Measurements from ENCODE around the gene MOGAT2.
A peak's percentile ranks its signal among the peaks of the same experiment; 100 is the strongest.

MOGAT2 gene

GRCh38 chr11:75717608-75718418 lies at the start of gene MOGAT2:
Gene MOGAT2, plus strand, starts transcription at chr11:75717838. Its CDS starts 51 bp downstream, at chr11:75717889.
- peak; percentile 31 for DNase-seq

- peak; percentile 66 for DNase-seq
Observed at GRCh38 chr11:75668451-75669297, 49.0 kb upstream of the MOGAT2 start, which contains the start of gene MAP6. Gene MAP6, minus strand, starts transcription at chr11:75669038. Its CDS starts 669 bp downstream, at chr11:75668369.

DNA sequence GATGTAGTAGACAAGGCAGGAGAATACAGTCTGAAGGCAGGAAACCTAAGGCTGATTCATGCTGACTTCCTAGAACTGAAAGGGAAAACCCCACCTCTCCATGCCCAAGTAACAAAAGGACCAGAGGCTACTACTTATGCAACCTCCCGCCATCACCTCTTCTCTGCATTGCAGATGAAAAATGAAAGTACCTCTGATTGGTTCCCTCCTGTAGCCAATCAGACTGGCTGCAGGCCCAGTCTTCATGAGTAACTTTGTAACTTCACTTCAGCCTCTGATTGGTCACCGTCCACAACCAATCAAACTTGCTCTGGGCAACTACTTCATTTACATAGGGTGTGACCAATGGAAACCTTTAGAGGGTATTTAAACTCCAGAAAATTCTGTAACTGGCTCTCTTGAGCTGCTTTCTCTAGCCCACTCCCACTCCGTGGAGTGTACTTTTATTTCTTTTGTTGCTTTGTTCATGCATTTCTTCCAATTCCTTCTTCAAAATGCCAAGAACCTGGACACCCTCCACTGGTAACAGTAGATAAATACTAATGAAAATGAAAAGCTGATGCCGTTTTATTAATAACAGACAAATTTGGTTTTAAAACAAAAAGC lies 43.6 kb upstream of the MOGAT2 start:
- peak; percentile 62 for DNase-seq

- no peak for DNase-seq
Observed at GRCh38 chr11:75677275-75677674, 40.4 kb upstream of the MOGAT2 start.

- no peak for DNase-seq
Observed at GRCh38 chr11:75677909-75678308, 39.7 kb upstream of the MOGAT2 start.

DNA sequence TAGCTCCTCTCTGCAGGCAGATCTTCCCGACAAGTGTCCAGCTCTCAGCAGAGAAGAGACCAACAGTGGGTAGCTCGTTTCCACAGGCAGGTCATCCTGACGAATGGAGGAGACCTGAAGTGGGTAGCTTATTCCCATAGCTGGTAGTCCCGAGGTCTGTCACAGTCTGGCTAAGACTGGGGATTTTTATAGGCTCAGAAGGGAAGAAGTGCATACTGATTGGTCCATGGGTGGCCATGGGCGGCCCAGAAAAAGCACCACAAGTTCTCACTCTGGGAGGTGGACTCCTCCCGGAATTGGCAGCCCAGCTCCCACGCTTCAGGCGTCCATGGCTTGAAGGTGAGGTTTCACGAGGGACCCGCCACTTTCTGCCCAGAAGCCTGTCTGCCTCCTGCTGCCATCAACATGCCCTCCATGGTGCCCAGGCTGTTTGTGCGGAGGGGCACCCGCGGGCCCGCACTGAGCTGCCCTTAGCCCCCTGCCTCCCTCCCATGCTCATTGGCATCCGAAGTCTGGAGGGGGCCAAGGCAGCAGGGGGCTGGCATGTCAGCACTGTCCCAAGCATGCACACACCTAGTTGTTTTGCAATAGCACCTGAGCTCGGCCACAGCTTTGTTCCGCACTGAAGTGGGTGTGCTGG lies 38.9 kb upstream of the MOGAT2 start:
- DNase-seq = no peak

- DNase-seq = no peak
Observed at GRCh38 chr11:75679566-75679965, 38.1 kb upstream of the MOGAT2 start.

- DNase-seq = peak; percentile 59
Observed at GRCh38 chr11:75683856-75684255, 33.8 kb upstream of the MOGAT2 start.

GRCh38 chr11:75689863-75690609 lies 27.6 kb upstream of the MOGAT2 start:
- DNase-seq = no peak

GRCh38 chr11:75691804-75692203 lies 25.8 kb upstream of the MOGAT2 start:
- no peak for DNase-seq

- no peak for DNase-seq
Observed at GRCh38 chr11:75697906-75698581, 19.6 kb upstream of the MOGAT2 start.

DNA sequence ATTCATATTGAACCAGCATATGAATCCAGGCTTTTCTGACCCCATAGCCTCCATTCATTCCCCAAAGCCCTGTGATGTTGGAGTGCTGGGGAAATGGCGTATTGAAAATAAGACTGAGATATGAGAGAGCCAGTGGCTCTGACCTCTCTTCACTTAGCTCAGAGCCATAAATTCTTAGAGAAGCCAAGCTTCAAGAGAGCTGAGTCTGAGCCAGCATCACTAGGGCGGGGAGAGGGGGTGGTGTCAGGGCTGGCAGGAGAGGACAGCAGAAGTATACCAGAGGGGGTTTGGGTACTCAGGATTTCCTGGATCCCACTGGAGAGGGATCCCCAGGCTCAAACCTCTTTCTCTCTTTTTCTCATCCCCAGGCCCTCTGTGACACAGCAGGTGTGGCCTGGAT lies 16.7 kb upstream of the MOGAT2 start:
- DNase-seq = no peak

GRCh38 chr11:75703695-75704237 lies 13.9 kb upstream of the MOGAT2 start:
- no peak for DNase-seq

GRCh38 chr11:75705541-75705940 lies 12.1 kb upstream of the MOGAT2 start:
- DNase-seq = no peak

GRCh38 chr11:75706260-75706729 lies 11.3 kb upstream of the MOGAT2 start:
- DNase-seq = peak; percentile 88

DNA sequence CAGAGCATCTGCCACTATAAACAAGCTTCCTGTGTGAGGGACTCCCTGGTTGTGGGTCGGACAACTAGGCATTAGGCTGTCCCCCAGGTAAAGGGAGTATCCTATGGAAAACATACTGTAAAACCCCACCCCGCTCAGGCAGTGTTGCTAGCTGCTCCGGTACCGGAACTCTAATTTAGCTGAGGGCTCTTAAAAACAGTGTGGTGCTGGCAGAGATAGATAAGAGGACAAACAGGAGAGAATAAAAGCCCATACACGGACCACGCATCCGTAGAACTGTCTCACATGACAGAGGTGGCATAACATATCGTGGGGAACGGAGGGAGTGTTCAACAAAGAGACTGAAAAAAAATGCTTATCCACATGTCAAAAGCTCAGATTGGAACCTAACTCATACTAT lies 3.4 kb upstream of the MOGAT2 start:
- peak; percentile 88 for DNase-seq

- no peak for DNase-seq
Observed at GRCh38 chr11:75715688-75716087, 1.9 kb upstream of the MOGAT2 start.

DNA sequence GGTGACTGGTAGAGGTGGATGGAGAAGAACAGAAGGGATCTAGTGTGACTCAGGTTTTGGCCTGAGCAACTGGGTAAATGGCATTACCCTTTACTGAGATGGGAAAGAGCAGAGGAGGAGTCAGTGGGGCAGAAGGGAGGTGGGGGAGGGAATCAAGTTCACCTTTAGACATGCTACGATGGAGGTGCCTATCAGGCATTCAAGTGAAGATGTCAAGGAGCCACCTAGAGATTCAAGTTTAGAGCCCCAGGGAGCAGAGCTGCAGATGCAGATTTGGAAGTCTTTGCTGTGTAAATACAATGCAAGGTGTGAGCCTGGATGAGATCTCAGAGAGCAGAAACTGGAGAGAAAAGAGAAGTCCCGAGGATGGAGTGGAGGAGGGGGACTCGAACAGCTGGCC lies 979 bp upstream of the MOGAT2 start:
- no peak for DNase-seq

DNA sequence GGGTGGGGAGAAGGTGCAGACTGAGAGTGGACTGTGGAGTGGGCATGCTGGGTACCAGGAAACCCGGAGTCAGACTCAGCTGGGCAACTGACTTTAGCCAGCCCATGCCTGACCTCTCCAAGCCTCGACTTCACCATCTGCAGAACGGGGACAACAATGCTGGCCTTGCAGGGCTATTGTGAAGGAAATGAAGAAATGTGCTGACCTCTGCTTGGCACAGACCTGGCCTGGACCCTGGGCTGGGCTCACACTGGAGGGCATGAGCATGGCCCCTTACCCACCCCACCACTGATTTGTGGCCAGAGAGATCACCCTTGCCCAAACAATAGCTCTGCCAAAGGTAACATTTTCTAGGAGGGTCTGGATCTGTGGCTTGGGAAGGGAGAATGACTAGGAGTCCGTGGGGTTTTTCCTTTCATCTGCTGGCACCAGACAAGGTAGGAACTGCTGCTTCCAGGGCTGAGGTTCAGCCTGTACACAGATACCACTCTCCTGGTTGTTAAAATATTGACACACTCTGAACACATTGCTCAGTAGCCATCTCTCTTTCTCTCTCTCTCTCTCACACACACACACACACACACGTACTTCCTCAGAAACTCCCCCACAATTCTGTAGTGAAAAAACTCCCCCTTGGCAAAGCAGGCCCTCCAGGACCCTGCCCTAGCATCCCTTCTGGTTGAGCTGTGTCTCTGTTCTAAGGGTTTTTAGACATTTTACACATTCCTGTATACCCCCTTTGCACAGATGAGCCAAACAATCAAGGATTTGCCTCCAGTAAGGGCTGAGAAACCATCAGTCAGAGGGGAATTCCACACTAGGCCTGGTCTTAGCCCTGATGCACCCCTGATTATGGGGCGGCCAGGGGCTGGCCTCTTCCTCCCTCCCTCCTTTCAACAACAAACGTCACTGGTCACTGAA lies 1.0 kb downstream of the MOGAT2 start:
- DNase-seq = no peak

All from hematopoietic multipotent progenitor cell treated with erythropoietin and hydrocortisone succinate and interleukin-3 and kit ligand, for 4 days (in vitro differentiated cells).